Upper lobe of left lung (tissue), 6 donors: ENCODE data around the gene NBEA. TPM values are rescaled to one million over a fixed set of nuclear protein-coding genes. Genes with fewer than 3 reads are reported as not detected.

Source experiments
- ATAC-seq, 2 donors: fragments of 200-7000 bp; cut with Tn5 transposase; one replicate each; pipeline ENCODE4 v1.9.1; 2022; ENCODE audit warnings: mild to moderate bottlenecking in 2 of 2, moderate library complexity in 2 of 2; ENCODE audit not compliant: low FRiP score in 2 of 2
- DNase-seq, 2 donors: peaks; one replicate each; pipeline ENCODE4 v3.0.0-alpha.2; 2019 to 2020
- H3K27ac ChIP-seq, 4 donors: fragments of 200-600 bp; sonication (generic); one replicate each; pipeline ENCODE4 v1.5.1; 2016 to 2019
- H3K27me3 ChIP-seq, 4 donors: fragments of 200-600 bp; sonication (generic); one replicate each; pipeline ENCODE4 v1.5.1; 2017 to 2019
- H3K36me3 ChIP-seq, 4 donors: fragments of 200-600 bp; sonication (generic); one replicate each; pipeline ENCODE4 v1.5.1; 2016 to 2019
- H3K4me1 ChIP-seq, 4 donors: fragments of 200-600 bp; sonication (generic); one replicate each; pipeline ENCODE4 v1.5.1; 2018 to 2019
- H3K4me3 ChIP-seq, 4 donors: fragments of 200-600 bp; sonication (generic); one replicate each; pipeline ENCODE4 v1.5.1; 2017 to 2019; ENCODE audit warnings: mild to moderate bottlenecking in 2 of 4, moderate library complexity in 1 of 4
- H3K9me3 ChIP-seq, 4 donors: fragments of 200-600 bp; sonication (generic); one replicate each; pipeline ENCODE4 v1.5.1; 2018 to 2019
- CTCF ChIP-seq, 6 experiments: fragments of 450-650 bp in 4 of 6; fragments of 200-600 bp in 2 of 6; sonication (generic) in 2 of 6; IDR thresholded peaks; one replicate each; pipeline ENCODE4 v1.5.1; 2016 to 2019; ENCODE audit warnings: antibody characterized with exemption in 6 of 6
- EP300 ChIP-seq, 4 donors: sonication (generic); formaldehyde crosslinking; IDR thresholded peaks; one replicate each; pipeline ENCODE4 v1.5.1; 2017; ENCODE audit warnings: antibody characterized with exemption in 4 of 4, control low read depth in 2 of 4
- POLR2A ChIP-seq, 4 donors: fragments of 450-650 bp; IDR thresholded peaks; one replicate each; pipeline ENCODE4 v1.5.1; 2016 to 2017; ENCODE audit warnings: antibody characterized with exemption in 4 of 4, mild to moderate bottlenecking in 2 of 4
- POLR2AphosphoS5 ChIP-seq, 2 donors: sonication (generic); formaldehyde crosslinking; IDR thresholded peaks; one replicate each; pipeline ENCODE4 v1.5.1; 2017; ENCODE audit warnings: antibody characterized with exemption in 2 of 2
- WGBS, 2 donors: methylation state at CpG; one replicate each; pipeline ENCODE4 v1.1.5; 2017 to 2018; 5-methylcytosine and 5-hydroxymethylcytosine counted together
- total RNA-seq, 6 donors: library from RNA; depleted of rRNA in 4 of 6; stranded (reverse); fragments of >200 nt in 4 of 6; gene quantifications; one replicate each; pipeline versions ENCODE4 v1.1.0 to v1.2.1, GENCODE V29; 2016 to 2021
- donor health status: DM: no; HTN: no; CAD: no; lungs with moderate emphysema.
- donor health status: DM: no; HTN: yes; CAD: no; lungs with severe emphysema.

Gene NBEA
- total RNA-seq, 6 donors from 2014 or later: 2.7 to 21.4 (median 5.5) TPM

GRCh38 chr13:35346494-35346893, 404.4 kb downstream of the NBEA start:
- ATAC-seq (no peak), DNase-seq (no peak)
- no peaks in the 10 kb centered on the region for H3K9me3 ChIP-seq
- no peaks in the 10 kb centered on the region for H3K4me1 ChIP-seq
- no peak overlapping the region for H3K4me3 ChIP-seq
- no peaks in the 10 kb centered on the region for H3K27me3 ChIP-seq
- TF ChIP-seq POLR2AphosphoS5 (IDR thresholded peaks at IDR 0.05) (no peak), POLR2A (IDR thresholded peaks at IDR 0.05) (no peak), CTCF (IDR thresholded peaks at IDR 0.05) (no peak), EP300 (IDR thresholded peaks at IDR 0.05) (no peak)
- no peaks in the 10 kb centered on the region for H3K36me3 ChIP-seq
- 81 to 82% methylated on average over 4 of the region's 4 CpGs for WGBS, 2 donors
- no peak overlapping the region for H3K27ac ChIP-seq

- no peak for ATAC-seq
- Histone ChIP-seq H3K27ac (no peak overlapping the region), H3K4me3 (no peak overlapping the region), H3K4me1 (no peaks in the 10 kb centered on the region), H3K36me3 (no peaks in the 10 kb centered on the region), H3K27me3 (no peaks in the 10 kb centered on the region), H3K9me3 (no peaks in the 10 kb centered on the region)
- WGBS, 2 donors: 77 to 100% methylated on average over 1 of the region's 1 CpG
- no peak for DNase-seq
- TF ChIP-seq EP300 (IDR thresholded peaks at IDR 0.05) (no peak), CTCF (IDR thresholded peaks at IDR 0.05) (no peak), POLR2A (IDR thresholded peaks at IDR 0.05) (no peak), POLR2AphosphoS5 (IDR thresholded peaks at IDR 0.05) (no peak)
These were observed 405.7 kb downstream of the NBEA start for GRCh38 chr13:35347679-35348205.

- TF ChIP-seq POLR2A (IDR thresholded peaks at IDR 0.05) (no peak), EP300 (IDR thresholded peaks at IDR 0.05) (no peak), POLR2AphosphoS5 (IDR thresholded peaks at IDR 0.05) (no peak), CTCF (IDR thresholded peaks at IDR 0.05) (no peak)
- H3K27me3 ChIP-seq: no peaks in the 10 kb centered on the region
- H3K4me3 ChIP-seq: no peak overlapping the region
- ATAC-seq (no peak), DNase-seq (no peak)
- no peak overlapping the region for H3K27ac ChIP-seq
- H3K9me3 ChIP-seq: no peaks in the 10 kb centered on the region
- 66 to 82% methylated on average over 2 of the region's 2 CpGs for WGBS, 2 donors
- H3K4me1 ChIP-seq: no peaks in the 10 kb centered on the region
- H3K36me3 ChIP-seq: no peaks in the 10 kb centered on the region
These were observed 407.0 kb downstream of the NBEA start for GRCh38 chr13:35349052-35349451.

GRCh38 chr13:35349673-35350278, 407.7 kb downstream of the NBEA start:
- no peaks in the 10 kb centered on the region for H3K9me3 ChIP-seq
- ATAC-seq (no peak), DNase-seq (no peak)
- H3K27me3 ChIP-seq: no peaks in the 10 kb centered on the region
- WGBS, 2 donors: 78 to 81% methylated on average over 5 of the region's 5 CpGs
- no peak for TF ChIP-seq CTCF (IDR thresholded peaks at IDR 0.05)
- no peak for TF ChIP-seq EP300 (IDR thresholded peaks at IDR 0.05)
- TF ChIP-seq POLR2AphosphoS5 (IDR thresholded peaks at IDR 0.05): no peak
- TF ChIP-seq POLR2A (IDR thresholded peaks at IDR 0.05): no peak
- H3K4me1 ChIP-seq: no peaks in the 10 kb centered on the region
- no peaks in the 10 kb centered on the region for H3K36me3 ChIP-seq
- H3K4me3 ChIP-seq: no peak overlapping the region
- H3K27ac ChIP-seq: no peak overlapping the region

- ATAC-seq: no peak
- 85 to 91% methylated on average over 2 of the region's 2 CpGs for WGBS, 2 donors
- no peak for DNase-seq
- no peak overlapping the region for H3K4me3 ChIP-seq
- no peaks in the 10 kb centered on the region for H3K27me3 ChIP-seq
- no peak overlapping the region for H3K27ac ChIP-seq
- no peaks in the 10 kb centered on the region for H3K36me3 ChIP-seq
- no peak for TF ChIP-seq EP300 (IDR thresholded peaks at IDR 0.05)
- TF ChIP-seq POLR2AphosphoS5 (IDR thresholded peaks at IDR 0.05): no peak
- no peak for TF ChIP-seq POLR2A (IDR thresholded peaks at IDR 0.05)
- no peak for TF ChIP-seq CTCF (IDR thresholded peaks at IDR 0.05)
- H3K9me3 ChIP-seq: no peaks in the 10 kb centered on the region
- no peaks in the 10 kb centered on the region for H3K4me1 ChIP-seq
These were observed 412.2 kb downstream of the NBEA start for GRCh38 chr13:35354285-35354684.
